Endothelial cell of umbilical vein (primary cell): ENCODE data around the gene HUNK. TPM values are rescaled to one million over a fixed set of nuclear protein-coding genes. Genes with fewer than 3 reads are reported as not detected.

Experiments used
- BruUV-seq: library from RNA; stranded (reverse); fragments of 400-500 nt; replicated peaks from 2 replicates; lab custom pipeline; 2021; lab: Mats Ljungman, UMichigan
- CTCF ChIA-PET: fragments of 300-600, 350-600 bp; sonication (Branson Sonifier 250); formaldehyde crosslinking; loops from one replicate; lab custom pipeline; 2021; ENCODE audit warnings: antibody characterized with exemption, inconsistent platforms; lab: Charles Lee
- POLR2A ChIA-PET: fragments of 300-600, 350-600 bp; sonication (Branson Sonifier 250); formaldehyde crosslinking; loops from one replicate; lab custom pipeline; 2021; ENCODE audit warnings: antibody characterized with exemption, inconsistent platforms; lab: Charles Lee
- DNase-seq: peaks from one replicate; pipeline ENCODE4 v3.0.0-alpha.2; 2011; ENCODE audit warnings: low read depth, low spot score
- FAIRE-seq: peaks from 2 replicates; lab custom pipeline; 2011; peaks lifted over from hg19 to GRCh38; lab: Jason Lieb, UNC
- H2AFZ ChIP-seq: 2 replicates; pipeline ENCODE4 v1.6.0; 2012; ENCODE audit warnings: low read depth, low read length, control low read depth, inconsistent platforms
- H3K27ac ChIP-seq: 2 replicates; pipeline ENCODE4 v1.5.1; 2011; ENCODE audit warnings: low read depth, mild to moderate bottlenecking, control low read depth, low read length, moderate library complexity; ENCODE audit not compliant: insufficient read depth
- H3K27me3 ChIP-seq, 2 experiments: 2 replicates each; pipeline versions ENCODE4 v1.6.0 to v1.6.1; 2011; ENCODE audit warnings: low read length in 2 of 2, mixed read lengths in 1 of 2; ENCODE audit not compliant: control insufficient read depth in 2 of 2, insufficient read depth in 2 of 2
- H3K36me3 ChIP-seq, 2 experiments: 2 replicates in 1 of 2; 3 replicates in 1 of 2; pipeline ENCODE4 v1.5.1; 2011; ENCODE audit warnings: low read length in 2 of 2, mild to moderate bottlenecking in 1 of 2, moderate library complexity in 1 of 2; ENCODE audit not compliant: control insufficient read depth in 2 of 2, insufficient read depth in 2 of 2; ENCODE audit errors: extremely low read depth in 1 of 2
- H3K4me1 ChIP-seq: 3 replicates; pipeline ENCODE4 v1.5.1; 2011; ENCODE audit warnings: mild to moderate bottlenecking, low read length; ENCODE audit not compliant: control insufficient read depth, insufficient read depth; ENCODE audit errors: extremely low read depth
- H3K4me2 ChIP-seq: 2 replicates; pipeline ENCODE4 v1.6.1; 2011; ENCODE audit warnings: low read length, control low read depth, mixed read lengths; ENCODE audit not compliant: insufficient read depth
- H3K4me3 ChIP-seq, 3 experiments: fragments of 200-600 bp in 1 of 3; sonication (generic), shearing (Covaris generic) in 1 of 3; replicated peaks in 1 of 3; 2 replicates each; pipeline ENCODE4 v1.5.1; 2011 to 2016; ENCODE audit warnings: control low read depth in 3 of 3, low read length in 3 of 3, mild to moderate bottlenecking in 2 of 3, inconsistent platforms in 1 of 3, low read depth in 1 of 3, moderate library complexity in 1 of 3; ENCODE audit not compliant: insufficient read depth in 1 of 3
- H3K79me2 ChIP-seq: 2 replicates; pipeline ENCODE4 v1.6.0; 2012; ENCODE audit warnings: low read length, inconsistent platforms; ENCODE audit not compliant: control insufficient read depth, insufficient read depth
- H3K9ac ChIP-seq: replicated peaks from 2 replicates; pipeline ENCODE3; 2011; ENCODE audit warnings: low read length, control low read depth; ENCODE audit not compliant: insufficient read depth; ENCODE audit errors: extremely low read depth
- H3K9me1 ChIP-seq: replicated peaks from 3 replicates; pipeline ENCODE4 v1.6.0; 2011; ENCODE audit warnings: mild to moderate bottlenecking, low read length; ENCODE audit not compliant: control insufficient read depth, insufficient read depth; ENCODE audit errors: extremely low read depth
- H3K9me3 ChIP-seq: replicated peaks from 2 replicates; pipeline ENCODE4 v1.5.1; 2012; ENCODE audit warnings: low read length, inconsistent platforms; ENCODE audit not compliant: control insufficient read depth, insufficient read depth
- H4K20me1 ChIP-seq: replicated peaks from 2 replicates; pipeline ENCODE3; 2011; ENCODE audit warnings: mild to moderate bottlenecking, low read length; ENCODE audit not compliant: control insufficient read depth, insufficient read depth; ENCODE audit errors: extremely low read depth
- CTCF ChIP-seq, 2 donors: IDR thresholded peaks; 1 replicate in 1 of 2; 2 replicates in 1 of 2; pipeline ENCODE4 v1.5.1; 2011; ENCODE audit warnings: low read length in 2 of 2, mild to moderate bottlenecking in 2 of 2, moderate library complexity in 2 of 2, control low read depth in 1 of 2, inconsistent platforms in 1 of 2, low read depth in 1 of 2; ENCODE audit not compliant: insufficient read depth in 1 of 2; ENCODE audit errors: extremely low read depth in 1 of 2
- EZH2 ChIP-seq: IDR thresholded peaks from 2 replicates; pipeline ENCODE4 v1.6.1; 2012; ENCODE audit warnings: borderline replicate concordance, low read depth, mild to moderate bottlenecking, moderate library complexity, low read length, inconsistent platforms; ENCODE audit not compliant: severe bottlenecking
- FOS ChIP-seq: IDR thresholded peaks from 2 replicates; pipeline ENCODE4 v1.6.1; 2011; ENCODE audit warnings: mild to moderate bottlenecking, low read length, moderate library complexity, borderline replicate concordance; ENCODE audit not compliant: insufficient read depth
- GATA2 ChIP-seq: IDR thresholded peaks from 2 replicates; pipeline ENCODE4 v1.7.0; 2011; ENCODE audit warnings: low read depth, mild to moderate bottlenecking, moderate library complexity, mixed read lengths, low read length; ENCODE audit not compliant: insufficient read length, insufficient read depth
- JUN ChIP-seq: IDR thresholded peaks from 2 replicates; pipeline ENCODE4 v1.6.1; 2011; ENCODE audit warnings: borderline replicate concordance, low read depth; ENCODE audit not compliant: insufficient read length, insufficient read depth
- MAX ChIP-seq: IDR thresholded peaks from 2 replicates; pipeline ENCODE4 v1.6.1; 2011; ENCODE audit not compliant: insufficient read depth, insufficient read length
- MYC ChIP-seq: IDR thresholded peaks from one replicate; pipeline ENCODE4 v1.6.1; 2011; ENCODE audit warnings: mild to moderate bottlenecking, low read depth, low read length
- POLR2A ChIP-seq: IDR thresholded peaks from 2 replicates; pipeline ENCODE4 v1.6.1; 2012; ENCODE audit warnings: low read depth, mild to moderate bottlenecking, control low read depth, low read length
- POLR2AphosphoS5 ChIP-seq: IDR thresholded peaks from 2 replicates; pipeline ENCODE4 v1.6.1; 2012; ENCODE audit warnings: low read depth, mild to moderate bottlenecking, control low read depth, low read length, moderate library complexity; ENCODE audit not compliant: insufficient read depth
- dilution Hi-C: fragments of 300-500 bp; cut with MboI; formaldehyde crosslinking; loops from one replicate; pipeline ENCODE4 v1.15.0; 2019; ENCODE audit warnings: low sequenced_read_pairs; ENCODE audit not compliant: extremely low pct_ligation_motif_present
- intact Hi-C: fragments of 100-400 bp; cut with micrococcal nuclease; formaldehyde crosslinking; loops from one replicate; pipeline ENCODE4 v1.10.0; 2022
- polyA plus RNA-seq, 4 experiments: library from polyadenylated mRNA; depleted of rRNA in 3 of 4; stranded (reverse) in 3 of 4; unstranded in 1 of 4; fragments of >200 nt; gene quantifications; 2 replicates each; pipeline versions ENCODE4 v1.2.1 to v1.2.3, GENCODE V29; 2011 to 2012; ENCODE audit warnings: missing spikeins in 1 of 4
- total RNA-seq: library from RNA; stranded (reverse); gene quantifications from 2 replicates; pipeline ENCODE4 v1.2.3, GENCODE V29; 2021

Gene HUNK
- total and polyA plus RNA-seq, 2 donors (not counting 3 experiments of a cell fraction or from before 2014, with no cell fraction given), result not detected

DNA sequence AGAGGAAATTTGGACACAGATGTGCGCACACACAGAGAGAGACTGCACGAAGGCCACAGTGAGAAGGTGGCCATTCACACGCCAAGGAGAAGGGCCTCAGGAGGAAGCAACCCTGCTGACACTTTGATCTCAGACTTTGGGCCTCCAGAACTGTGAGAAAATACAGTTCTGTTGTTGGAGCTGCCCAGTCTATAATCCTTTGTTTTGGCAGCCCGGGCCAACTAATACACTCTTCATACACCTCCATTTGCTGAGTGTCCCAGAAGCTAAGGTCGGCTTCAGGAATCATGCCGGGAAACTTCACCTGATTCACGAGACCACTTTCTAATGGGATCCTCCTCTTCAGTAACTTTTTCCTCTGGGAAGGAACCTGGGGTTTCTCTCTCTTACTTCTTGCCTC, 23.2 kb downstream of the HUNK start:
- Histone ChIP-seq H3K9me3 (no peaks in the 10 kb centered on the region), H3K79me2 (no peaks in the 10 kb centered on the region), H3K9me1 (no peaks in the 10 kb centered on the region), H3K9ac (no peak overlapping the region), H3K27ac (no peak overlapping the region), H3K4me1 (no peaks in the 10 kb centered on the region), H4K20me1 (no peaks in the 10 kb centered on the region), H2AFZ (no peak overlapping the region), H3K27me3 (no peaks in the 10 kb centered on the region), H3K36me3 (no peaks in the 10 kb centered on the region), H3K4me2 (no peak overlapping the region), H3K4me3 (no peak overlapping the region)
- TF ChIP-seq MYC (no peak), POLR2AphosphoS5 (no peak)
- ChIA-PET POLR2A (no interaction called here), CTCF (no interaction called here)
- FAIRE-seq, result no peak
- intact Hi-C loops (no loop called here), dilution Hi-C loops (no loop called here)
- no TSS peak for BruUV-seq
- DNase-seq, result no peak

DNA sequence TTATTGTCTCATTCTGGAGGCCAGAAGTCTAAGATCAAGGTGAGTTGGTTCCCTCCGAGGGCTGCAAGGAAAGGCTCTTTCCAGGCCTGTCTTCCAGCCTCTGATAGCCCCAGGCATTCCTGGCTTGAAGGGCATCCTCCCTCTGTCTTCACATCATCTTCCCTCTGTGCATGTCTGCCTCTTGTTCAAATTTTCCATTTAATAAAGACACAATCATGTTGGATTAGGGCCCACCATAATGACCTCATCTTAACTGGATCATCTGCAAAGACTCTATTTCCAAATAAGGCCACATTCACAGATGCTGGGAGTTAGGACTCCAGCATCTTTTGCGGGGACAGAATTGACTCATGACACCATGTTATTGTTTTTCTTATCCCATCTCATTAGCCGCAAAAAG, 24.5 kb downstream of the HUNK start:
- ChIA-PET POLR2A (no interaction called here), CTCF (no interaction called here)
- dilution Hi-C loops (no loop called here), intact Hi-C loops (no loop called here)
- BruUV-seq, result no TSS peak
- TF ChIP-seq CTCF (IDR thresholded peaks at IDR 0.05; ENCODE audit: extremely low read depth in 1 of 2, insufficient read depth in 1 of 2, low read depth in 1 of 2, low read length in 2 of 2), result no peak
- TF ChIP-seq FOS, result no peak
- no peak for TF ChIP-seq POLR2A
- no peak for TF ChIP-seq MAX
- no peak for TF ChIP-seq MYC
- TF ChIP-seq EZH2, result no peak
- no peak for TF ChIP-seq JUN
- no peak for TF ChIP-seq GATA2
- TF ChIP-seq POLR2AphosphoS5, result no peak
- Histone ChIP-seq H3K9ac (no peak overlapping the region), H4K20me1 (no peaks in the 10 kb centered on the region), H3K4me2 (no peak overlapping the region), H3K27ac (no peak overlapping the region), H3K4me3 (no peak overlapping the region), H3K79me2 (no peaks in the 10 kb centered on the region), H3K9me3 (no peaks in the 10 kb centered on the region), H3K9me1 (no peaks in the 10 kb centered on the region), H3K27me3 (no peaks in the 10 kb centered on the region), H2AFZ (no peak overlapping the region), H3K4me1 (no peaks in the 10 kb centered on the region), H3K36me3 (no peaks in the 10 kb centered on the region)
- DNase-seq (no peak), FAIRE-seq (no peak)
